Subcutaneous adipose tissue (tissue), 4 donors: ENCODE results near the gene MAL. TPM values are rescaled to one million over a fixed set of nuclear protein-coding genes. Genes with fewer than 3 reads are reported as not detected.

Experiments
- CTCF ChIP-seq: fragments of 450-650 bp; IDR thresholded peaks from one replicate; pipeline ENCODE4 v1.5.1; 2016; ENCODE audit warnings: low read depth, mild to moderate bottlenecking, control low read depth, antibody characterized with exemption, moderate library complexity
- total RNA-seq, 4 donors: library from RNA; depleted of rRNA; stranded (reverse); fragments of >200 nt; gene quantifications; one replicate each; pipeline ENCODE4 v1.1.0, GENCODE V29; 2016

MAL gene
- total RNA-seq, 4 donors from 2014 or later, result not detected

DNA sequence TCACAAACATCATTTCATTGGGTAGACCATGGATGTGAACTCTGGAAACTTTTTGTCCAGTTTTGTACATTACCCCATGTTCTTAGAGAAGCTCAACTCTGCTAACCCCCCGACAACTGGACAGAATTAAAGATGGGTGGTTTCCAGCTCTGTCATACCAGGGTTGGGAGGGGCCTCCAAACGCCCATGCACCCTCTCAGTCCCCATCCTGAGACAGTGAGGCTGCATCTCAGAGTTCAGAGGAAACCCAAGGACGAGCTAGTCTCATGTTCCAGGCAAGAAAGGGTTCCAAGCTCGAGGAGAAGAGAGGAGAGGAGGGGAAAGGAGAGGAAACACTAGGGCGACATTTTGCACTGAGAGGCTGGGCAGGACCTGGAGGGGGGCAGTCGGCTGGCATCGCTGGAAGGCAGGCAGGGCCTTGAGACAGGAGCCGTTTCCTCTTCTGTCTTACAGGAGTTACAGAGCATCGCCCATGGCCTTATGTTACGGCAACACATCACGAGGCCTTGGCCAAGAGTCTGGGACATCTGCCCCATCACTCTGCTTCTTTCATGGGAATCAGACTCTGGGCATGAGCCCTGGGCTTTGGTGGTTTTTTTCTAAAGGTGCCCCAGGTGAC, 16.4 kb downstream of the MAL start:
- no peak for TF ChIP-seq CTCF

DNA sequence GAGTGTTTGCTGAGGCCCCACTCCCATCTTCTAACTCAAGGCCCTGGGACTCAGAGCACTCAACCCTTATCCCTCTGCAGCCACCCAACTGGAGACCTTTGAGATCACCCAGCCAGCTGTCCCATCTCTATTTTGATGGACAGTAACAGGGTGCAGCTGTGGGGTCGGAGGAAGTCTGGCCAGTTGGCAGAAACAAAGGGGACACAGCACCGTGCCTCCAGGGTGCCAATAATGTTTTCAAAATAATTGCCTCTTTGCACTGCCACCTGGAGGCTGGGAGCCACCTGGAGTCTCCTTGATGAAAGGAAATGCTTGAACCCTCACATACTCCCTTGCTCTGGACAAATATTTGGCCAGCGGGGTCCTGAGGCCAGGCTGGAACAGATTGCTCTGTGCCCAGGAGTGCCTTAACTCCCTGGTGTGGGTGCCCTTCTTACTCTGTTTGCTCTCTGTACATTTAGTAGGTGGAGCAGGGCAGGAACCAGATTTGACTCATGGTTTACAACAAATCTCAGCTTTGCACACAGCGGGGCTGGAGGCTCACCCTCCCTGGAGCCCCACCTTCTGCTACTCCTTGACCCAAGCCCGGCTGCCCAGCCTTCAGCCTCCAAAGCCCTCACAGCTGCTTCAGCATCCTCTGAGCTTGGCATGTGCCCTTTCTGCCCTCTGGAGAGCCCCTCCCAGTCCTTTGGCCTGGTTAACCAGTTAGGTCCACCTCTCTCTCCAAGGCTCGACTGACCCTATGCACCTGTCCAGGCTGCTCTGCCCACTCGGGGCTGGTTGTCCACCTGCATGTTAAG, 17.2 kb downstream of the MAL start:
- no peak for TF ChIP-seq CTCF

GRCh38 chr2:95043300-95044093, 18.0 kb downstream of the MAL start:
- no peak for TF ChIP-seq CTCF

DNA sequence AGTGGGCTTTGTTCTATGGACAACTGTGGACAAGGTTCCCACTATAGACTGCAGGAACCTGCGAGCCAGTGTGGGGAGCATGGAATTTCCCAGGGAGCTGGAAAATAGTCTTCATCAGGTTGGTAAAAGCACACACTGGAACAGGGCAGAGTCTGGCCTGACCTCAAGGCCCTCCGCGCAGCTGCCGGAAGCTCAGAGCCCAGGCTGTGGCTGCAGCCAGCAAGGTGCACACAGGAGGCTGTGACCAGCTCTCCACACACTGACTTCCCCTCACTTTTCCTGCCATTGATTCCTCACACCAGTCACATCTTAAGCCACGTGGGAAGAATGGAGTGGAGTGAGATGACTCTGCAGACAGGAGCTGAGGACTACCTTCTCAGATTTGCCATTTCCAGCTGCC, 19.1 kb downstream of the MAL start:
- no peak for TF ChIP-seq CTCF

- TF ChIP-seq CTCF, result no peak
These were observed 21.0 kb downstream of the MAL start for GRCh38 chr2:95046371-95047112.

- no peak for TF ChIP-seq CTCF
These were observed 22.4 kb downstream of the MAL start for GRCh38 chr2:95047629-95048510.
